Endothelial cell of umbilical vein (primary cell): ENCODE data around the gene FAM47C. TPM values are rescaled to one million over a fixed set of nuclear protein-coding genes. Genes with fewer than 3 reads are reported as not detected.

Source experiments
- BruUV-seq: library from RNA; stranded (reverse); fragments of 400-500 nt; replicated peaks from 2 replicates; lab custom pipeline; 2021; lab: Mats Ljungman, UMichigan
- CTCF ChIA-PET: fragments of 300-600, 350-600 bp; sonication (Branson Sonifier 250); formaldehyde crosslinking; loops from one replicate; lab custom pipeline; 2021; ENCODE audit warnings: antibody characterized with exemption, inconsistent platforms; lab: Charles Lee
- POLR2A ChIA-PET: fragments of 300-600, 350-600 bp; sonication (Branson Sonifier 250); formaldehyde crosslinking; loops from one replicate; lab custom pipeline; 2021; ENCODE audit warnings: antibody characterized with exemption, inconsistent platforms; lab: Charles Lee
- DNase-seq: peaks from one replicate; pipeline ENCODE4 v3.0.0-alpha.2; 2011; ENCODE audit warnings: low read depth, low spot score
- FAIRE-seq: peaks from 2 replicates; lab custom pipeline; 2011; peaks lifted over from hg19 to GRCh38; lab: Jason Lieb, UNC
- H2AFZ ChIP-seq: 2 replicates; pipeline ENCODE4 v1.6.0; 2012; ENCODE audit warnings: low read depth, low read length, control low read depth, inconsistent platforms
- H3K27ac ChIP-seq: 2 replicates; pipeline ENCODE4 v1.5.1; 2011; ENCODE audit warnings: low read depth, mild to moderate bottlenecking, control low read depth, low read length, moderate library complexity; ENCODE audit not compliant: insufficient read depth
- H3K27me3 ChIP-seq, 2 experiments: 2 replicates each; pipeline versions ENCODE4 v1.6.0 to v1.6.1; 2011; ENCODE audit warnings: low read length in 2 of 2, mixed read lengths in 1 of 2; ENCODE audit not compliant: control insufficient read depth in 2 of 2, insufficient read depth in 2 of 2
- H3K36me3 ChIP-seq, 2 experiments: 2 replicates in 1 of 2; 3 replicates in 1 of 2; pipeline ENCODE4 v1.5.1; 2011; ENCODE audit warnings: low read length in 2 of 2, mild to moderate bottlenecking in 1 of 2, moderate library complexity in 1 of 2; ENCODE audit not compliant: control insufficient read depth in 2 of 2, insufficient read depth in 2 of 2; ENCODE audit errors: extremely low read depth in 1 of 2
- H3K4me1 ChIP-seq: 3 replicates; pipeline ENCODE4 v1.5.1; 2011; ENCODE audit warnings: mild to moderate bottlenecking, low read length; ENCODE audit not compliant: control insufficient read depth, insufficient read depth; ENCODE audit errors: extremely low read depth
- H3K4me2 ChIP-seq: 2 replicates; pipeline ENCODE4 v1.6.1; 2011; ENCODE audit warnings: low read length, control low read depth, mixed read lengths; ENCODE audit not compliant: insufficient read depth
- H3K4me3 ChIP-seq, 3 experiments: fragments of 200-600 bp in 1 of 3; sonication (generic), shearing (Covaris generic) in 1 of 3; replicated peaks in 1 of 3; 2 replicates each; pipeline ENCODE4 v1.5.1; 2011 to 2016; ENCODE audit warnings: control low read depth in 3 of 3, low read length in 3 of 3, mild to moderate bottlenecking in 2 of 3, inconsistent platforms in 1 of 3, low read depth in 1 of 3, moderate library complexity in 1 of 3; ENCODE audit not compliant: insufficient read depth in 1 of 3
- H3K79me2 ChIP-seq: 2 replicates; pipeline ENCODE4 v1.6.0; 2012; ENCODE audit warnings: low read length, inconsistent platforms; ENCODE audit not compliant: control insufficient read depth, insufficient read depth
- H3K9ac ChIP-seq: replicated peaks from 2 replicates; pipeline ENCODE3; 2011; ENCODE audit warnings: low read length, control low read depth; ENCODE audit not compliant: insufficient read depth; ENCODE audit errors: extremely low read depth
- H3K9me1 ChIP-seq: replicated peaks from 3 replicates; pipeline ENCODE4 v1.6.0; 2011; ENCODE audit warnings: mild to moderate bottlenecking, low read length; ENCODE audit not compliant: control insufficient read depth, insufficient read depth; ENCODE audit errors: extremely low read depth
- H3K9me3 ChIP-seq: replicated peaks from 2 replicates; pipeline ENCODE4 v1.5.1; 2012; ENCODE audit warnings: low read length, inconsistent platforms; ENCODE audit not compliant: control insufficient read depth, insufficient read depth
- H4K20me1 ChIP-seq: replicated peaks from 2 replicates; pipeline ENCODE3; 2011; ENCODE audit warnings: mild to moderate bottlenecking, low read length; ENCODE audit not compliant: control insufficient read depth, insufficient read depth; ENCODE audit errors: extremely low read depth
- EZH2 ChIP-seq: IDR thresholded peaks from 2 replicates; pipeline ENCODE4 v1.6.1; 2012; ENCODE audit warnings: borderline replicate concordance, low read depth, mild to moderate bottlenecking, moderate library complexity, low read length, inconsistent platforms; ENCODE audit not compliant: severe bottlenecking
- FOS ChIP-seq: IDR thresholded peaks from 2 replicates; pipeline ENCODE4 v1.6.1; 2011; ENCODE audit warnings: mild to moderate bottlenecking, low read length, moderate library complexity, borderline replicate concordance; ENCODE audit not compliant: insufficient read depth
- GATA2 ChIP-seq: IDR thresholded peaks from 2 replicates; pipeline ENCODE4 v1.7.0; 2011; ENCODE audit warnings: low read depth, mild to moderate bottlenecking, moderate library complexity, mixed read lengths, low read length; ENCODE audit not compliant: insufficient read length, insufficient read depth
- JUN ChIP-seq: IDR thresholded peaks from 2 replicates; pipeline ENCODE4 v1.6.1; 2011; ENCODE audit warnings: borderline replicate concordance, low read depth; ENCODE audit not compliant: insufficient read length, insufficient read depth
- MYC ChIP-seq: IDR thresholded peaks from one replicate; pipeline ENCODE4 v1.6.1; 2011; ENCODE audit warnings: mild to moderate bottlenecking, low read depth, low read length
- POLR2A ChIP-seq: IDR thresholded peaks from 2 replicates; pipeline ENCODE4 v1.6.1; 2012; ENCODE audit warnings: low read depth, mild to moderate bottlenecking, control low read depth, low read length
- POLR2AphosphoS5 ChIP-seq: IDR thresholded peaks from 2 replicates; pipeline ENCODE4 v1.6.1; 2012; ENCODE audit warnings: low read depth, mild to moderate bottlenecking, control low read depth, low read length, moderate library complexity; ENCODE audit not compliant: insufficient read depth
- dilution Hi-C: fragments of 300-500 bp; cut with MboI; formaldehyde crosslinking; loops from one replicate; pipeline ENCODE4 v1.15.0; 2019; ENCODE audit warnings: low sequenced_read_pairs; ENCODE audit not compliant: extremely low pct_ligation_motif_present
- intact Hi-C: fragments of 100-400 bp; cut with micrococcal nuclease; formaldehyde crosslinking; loops from one replicate; pipeline ENCODE4 v1.10.0; 2022
- polyA plus RNA-seq, 4 experiments: library from polyadenylated mRNA; depleted of rRNA in 3 of 4; stranded (reverse) in 3 of 4; unstranded in 1 of 4; fragments of >200 nt; gene quantifications; 2 replicates each; pipeline versions ENCODE4 v1.2.1 to v1.2.3, GENCODE V29; 2011 to 2012; ENCODE audit warnings: missing spikeins in 1 of 4
- total RNA-seq: library from RNA; stranded (reverse); gene quantifications from 2 replicates; pipeline ENCODE4 v1.2.3, GENCODE V29; 2021
- TF ChIP-seq, protein P1 (sequence below), 2 donors: IDR thresholded peaks; 1 replicate in 1 of 2; 2 replicates in 1 of 2; pipeline ENCODE4 v1.5.1; 2011; ENCODE audit warnings: low read length in 2 of 2, mild to moderate bottlenecking in 2 of 2, moderate library complexity in 2 of 2, control low read depth in 1 of 2, inconsistent platforms in 1 of 2, low read depth in 1 of 2; ENCODE audit not compliant: insufficient read depth in 1 of 2; ENCODE audit errors: extremely low read depth in 1 of 2
- TF ChIP-seq, protein P2 (sequence below): IDR thresholded peaks from 2 replicates; pipeline ENCODE4 v1.6.1; 2011; ENCODE audit not compliant: insufficient read depth, insufficient read length

The FAM47C gene
- total and polyA plus RNA-seq, 2 donors (not counting 3 experiments of a cell fraction or from before 2014, with no cell fraction given), result not detected

DNA sequence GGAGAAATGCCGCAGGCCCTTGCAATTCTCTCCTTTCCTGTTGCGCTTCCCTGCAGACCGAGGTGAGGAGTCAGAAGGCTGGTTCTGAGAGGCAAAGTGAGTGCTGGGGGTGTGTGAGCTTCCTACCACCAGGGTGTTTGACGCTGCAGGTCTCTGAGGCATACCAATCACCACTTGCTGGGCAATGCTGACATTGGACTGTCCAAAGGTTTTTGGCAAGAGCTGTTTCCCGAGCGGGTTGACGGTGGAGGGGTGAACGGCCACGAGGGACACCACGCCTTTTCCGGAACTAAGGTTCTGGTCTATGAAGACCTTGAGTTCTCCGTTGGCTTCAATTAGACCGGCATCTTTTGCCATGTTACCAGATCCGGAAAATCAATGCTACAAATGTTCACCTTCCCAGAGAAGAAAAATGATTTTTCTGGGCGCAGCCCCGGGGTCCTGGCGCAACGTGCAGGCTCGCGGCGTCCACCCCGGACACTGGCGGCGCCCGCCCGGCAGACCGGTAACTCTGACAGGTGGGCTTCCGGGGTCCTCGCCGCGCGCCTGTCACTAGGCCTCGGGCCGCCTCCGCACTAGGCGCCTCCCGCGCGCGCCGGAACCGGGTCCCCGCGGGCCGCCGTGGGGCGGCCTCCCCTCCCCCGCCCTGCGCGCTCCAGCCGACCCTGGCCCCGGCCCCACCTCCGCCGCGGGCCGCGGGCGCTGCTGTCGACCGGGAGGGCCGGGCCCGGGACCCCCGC, 44.9 kb upstream of the FAM47C start:
- H3K36me3 ChIP-seq, result no peaks in the 10 kb centered on the region
- no peak overlapping the region for H2AFZ ChIP-seq
- no peaks in the 10 kb centered on the region for H3K9me1 ChIP-seq
- H3K27me3 ChIP-seq, result peaks cover 1 to 10% of the 10 kb centered on the region in 2 experiments
- ChIA-PET CTCF (no interaction called here), POLR2A (no interaction called here)
- H3K4me3 ChIP-seq, result no peak overlapping the region
- TF ChIP-seq EZH2 (no peak), JUN (no peak), MYC (no peak), POLR2AphosphoS5 (no peak), POLR2A (no peak), GATA2 (no peak), FOS (no peak)
- TF ChIP-seq, protein P1, sequence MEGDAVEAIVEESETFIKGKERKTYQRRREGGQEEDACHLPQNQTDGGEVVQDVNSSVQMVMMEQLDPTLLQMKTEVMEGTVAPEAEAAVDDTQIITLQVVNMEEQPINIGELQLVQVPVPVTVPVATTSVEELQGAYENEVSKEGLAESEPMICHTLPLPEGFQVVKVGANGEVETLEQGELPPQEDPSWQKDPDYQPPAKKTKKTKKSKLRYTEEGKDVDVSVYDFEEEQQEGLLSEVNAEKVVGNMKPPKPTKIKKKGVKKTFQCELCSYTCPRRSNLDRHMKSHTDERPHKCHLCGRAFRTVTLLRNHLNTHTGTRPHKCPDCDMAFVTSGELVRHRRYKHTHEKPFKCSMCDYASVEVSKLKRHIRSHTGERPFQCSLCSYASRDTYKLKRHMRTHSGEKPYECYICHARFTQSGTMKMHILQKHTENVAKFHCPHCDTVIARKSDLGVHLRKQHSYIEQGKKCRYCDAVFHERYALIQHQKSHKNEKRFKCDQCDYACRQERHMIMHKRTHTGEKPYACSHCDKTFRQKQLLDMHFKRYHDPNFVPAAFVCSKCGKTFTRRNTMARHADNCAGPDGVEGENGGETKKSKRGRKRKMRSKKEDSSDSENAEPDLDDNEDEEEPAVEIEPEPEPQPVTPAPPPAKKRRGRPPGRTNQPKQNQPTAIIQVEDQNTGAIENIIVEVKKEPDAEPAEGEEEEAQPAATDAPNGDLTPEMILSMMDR (IDR thresholded peaks at IDR 0.05; ENCODE audit: extremely low read depth in 1 of 2, insufficient read depth in 1 of 2, low read depth in 1 of 2, low read length in 2 of 2), result no peak
- TF ChIP-seq, protein P2, sequence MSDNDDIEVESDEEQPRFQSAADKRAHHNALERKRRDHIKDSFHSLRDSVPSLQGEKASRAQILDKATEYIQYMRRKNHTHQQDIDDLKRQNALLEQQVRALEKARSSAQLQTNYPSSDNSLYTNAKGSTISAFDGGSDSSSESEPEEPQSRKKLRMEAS, result no peak
- H3K4me1 ChIP-seq, result no peaks in the 10 kb centered on the region
- no TSS peak for BruUV-seq
- dilution Hi-C loops, result no loop called here
- H3K9me3 ChIP-seq, result no peaks in the 10 kb centered on the region
- no peak overlapping the region for H3K27ac ChIP-seq
- H4K20me1 ChIP-seq, result no peaks in the 10 kb centered on the region
- intact Hi-C loops, result no loop called here
- FAIRE-seq (no peak), DNase-seq (no peak)
- no peak overlapping the region for H3K4me2 ChIP-seq
- no peak overlapping the region for H3K9ac ChIP-seq
- H3K79me2 ChIP-seq, result no peaks in the 10 kb centered on the region
